Heart right ventricle (tissue), 16 donors: ENCODE data around the gene TSEN15. TPM values are rescaled to one million over a fixed set of nuclear protein-coding genes. Genes with fewer than 3 reads are reported as not detected.

ENCODE experiments used
- ATAC-seq, 8 donors: fragments of 200-7000 bp; cut with Tn5 transposase; one replicate each; pipeline ENCODE4 v1.9.1; 2020; ENCODE audit warnings: mild to moderate bottlenecking in 8 of 8, moderate library complexity in 8 of 8, moderate number of reproducible peaks in 1 of 8
- DNase-seq, 2 donors: peaks; one replicate each; pipeline ENCODE4 v3.0.0-alpha.2; 2020
- H3K27ac ChIP-seq, 10 donors: fragments of 200-600 bp; sonication (generic) in 2 of 10; one replicate each; pipeline versions ENCODE4 v1.5.0 to v1.8.0; 2020 to 2022; ENCODE audit warnings: mild to moderate bottlenecking in 3 of 10
- H3K27me3 ChIP-seq, 7 donors: fragments of 200-600 bp; one replicate each; pipeline ENCODE4 v1.8.0; 2021 to 2022; ENCODE audit warnings: mild to moderate bottlenecking in 2 of 7
- H3K36me3 ChIP-seq, 9 donors: fragments of 200-600 bp; sonication (generic) in 1 of 9; one replicate each; pipeline versions ENCODE4 v1.5.0 to v1.8.0; 2020 to 2022; ENCODE audit warnings: mild to moderate bottlenecking in 2 of 9
- H3K4me1 ChIP-seq, 9 donors: fragments of 200-600 bp; sonication (generic) in 1 of 9; one replicate each; pipeline versions ENCODE4 v1.5.0 to v1.8.0; 2020 to 2022; ENCODE audit warnings: mild to moderate bottlenecking in 4 of 9
- H3K4me3 ChIP-seq, 10 donors: fragments of 200-600 bp; sonication (generic) in 2 of 10; one replicate each; pipeline versions ENCODE4 v1.5.0 to v1.8.0; 2020 to 2022; ENCODE audit warnings: mild to moderate bottlenecking in 7 of 10, moderate library complexity in 2 of 10
- H3K9me3 ChIP-seq, 11 donors: fragments of 200-600 bp in 10 of 11; sonication (generic) in 2 of 11; one replicate each; pipeline versions ENCODE4 v1.5.0 to v1.8.0; 2013 to 2022; ENCODE audit warnings: mild to moderate bottlenecking in 2 of 11, control low read depth in 1 of 11, moderate library complexity in 1 of 11
- WGBS, 2 donors: extraction: QIAGEN DNeasy Blood & Tissue Kit; methylation state at CpG; one replicate each; pipeline ENCODE4 v1.1.7; 2013; ENCODE audit warnings: inconsistent platforms in 1 of 2; 5-methylcytosine and 5-hydroxymethylcytosine counted together
- intact Hi-C, 10 donors: fragments of 100-400 bp; cut with DNase I; formaldehyde crosslinking; loops; one replicate each; pipeline versions ENCODE4 v1.11.1 to v1.14.2; 2022
- polyA plus RNA-seq, 2 donors: library from polyadenylated mRNA; stranded (reverse); fragments of 200-250 nt; gene quantifications; one replicate each; pipeline ENCODE4 v1.2.3, GENCODE V29; 2013
- total RNA-seq, 10 donors: library from RNA; stranded (reverse); fragmentation: NEBNext Ultra II Directional in 3 of 10; extraction: Animal tissue kit (Norgen Biotek cat#: 25700) in 3 of 10; gene quantifications; one replicate each; pipeline versions ENCODE4 v1.2.1 to v1.2.4, GENCODE V29; 2021 to 2023
- TF ChIP-seq, protein P1 (sequence below), 9 donors: fragments of 200-600 bp; sonication (generic) in 2 of 9; IDR thresholded peaks; one replicate each; pipeline versions ENCODE4 v1.5.0 to v1.8.0; 2021 to 2022; ENCODE audit warnings: antibody characterized with exemption in 9 of 9, mild to moderate bottlenecking in 5 of 9, moderate library complexity in 1 of 9
- donor health status: Arrhythmogenic right ventricular cardiomyopathy.
- donor health status: ischemic (EF 13 %, LVEDD 7.1; RV severe dilation, severe dysfunction).
- donor health status: healthy with polysubstance abuse.
- donor health status: DM: no; HTN: yes; CAD: no.
- donor health status: DM: no; HTN: no; CAD: no.
- donor health status: ischemic (EF 25% LVEDD 6.9; RV normal size, moderate dysfunction).
- donor health status: ischemic (EF 25% LVEDD 5.7; RV mildly dilated, moderate dysfunction).
- donor health status: healthy.
- donor health status: DM: yes; HTN: yes; CAD: no.
- donor health status: Ischemic cardiomyopathy.
- donor health status: ischemic (EF 35%, LVEDD 5.7; RV mildly dilated, moderate dysfunction).
- donor health status: nonischemic (EF 11% LVEDD 7.7; RV severe dilation, severe dysfunction).
- donor health status: DM: yes; HTN: yes; CAD: no.
- donor health status: PGD.
- donor health status: ischemic (EF 29% LVEDD 5.4; RV normal size, mild dysfunction).
- donor health status: nonischemic (EF 23%, LVEDD 6.1; RV moderate dilation, normal function).

Gene TSEN15
- total and polyA plus RNA-seq, 12 donors: 19.3 to 31.1 (median 25.2) TPM

GRCh38 chr1:184074383-184074782 is 22.9 kb downstream of the TSEN15 start:
- no peaks in the 10 kb centered on the region for H3K27me3 ChIP-seq
- H3K27ac ChIP-seq: peak overlapping the region in 4 of 10 donors; percentile 2 to 69 (median 62)
- intact Hi-C loops: loop anchor here in 9 of 10 donors (2.0 to 10.0 kb wide), 9 partner anchors 148 to 620 kb away; partner anchors contain the start of gene C1orf21 (in 2 of the 9)
- peaks cover 0 to 27% (median 9%) of the 10 kb centered on the region in 9 donors for H3K4me1 ChIP-seq
- no peak overlapping the region for H3K4me3 ChIP-seq
- H3K9me3 ChIP-seq: peaks cover 0 to 7% (median 0%) of the 10 kb centered on the region in 11 donors
- no peak for ATAC-seq
- peaks cover 0 to 45% (median 9%) of the 10 kb centered on the region in 9 donors for H3K36me3 ChIP-seq
- no peak for DNase-seq
- TF ChIP-seq, protein P1, sequence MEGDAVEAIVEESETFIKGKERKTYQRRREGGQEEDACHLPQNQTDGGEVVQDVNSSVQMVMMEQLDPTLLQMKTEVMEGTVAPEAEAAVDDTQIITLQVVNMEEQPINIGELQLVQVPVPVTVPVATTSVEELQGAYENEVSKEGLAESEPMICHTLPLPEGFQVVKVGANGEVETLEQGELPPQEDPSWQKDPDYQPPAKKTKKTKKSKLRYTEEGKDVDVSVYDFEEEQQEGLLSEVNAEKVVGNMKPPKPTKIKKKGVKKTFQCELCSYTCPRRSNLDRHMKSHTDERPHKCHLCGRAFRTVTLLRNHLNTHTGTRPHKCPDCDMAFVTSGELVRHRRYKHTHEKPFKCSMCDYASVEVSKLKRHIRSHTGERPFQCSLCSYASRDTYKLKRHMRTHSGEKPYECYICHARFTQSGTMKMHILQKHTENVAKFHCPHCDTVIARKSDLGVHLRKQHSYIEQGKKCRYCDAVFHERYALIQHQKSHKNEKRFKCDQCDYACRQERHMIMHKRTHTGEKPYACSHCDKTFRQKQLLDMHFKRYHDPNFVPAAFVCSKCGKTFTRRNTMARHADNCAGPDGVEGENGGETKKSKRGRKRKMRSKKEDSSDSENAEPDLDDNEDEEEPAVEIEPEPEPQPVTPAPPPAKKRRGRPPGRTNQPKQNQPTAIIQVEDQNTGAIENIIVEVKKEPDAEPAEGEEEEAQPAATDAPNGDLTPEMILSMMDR (IDR thresholded peaks at IDR 0.05): no peak
- WGBS, 2 donors: 88 to 96% methylated on average over 2 of the region's 2 CpGs

DNA sequence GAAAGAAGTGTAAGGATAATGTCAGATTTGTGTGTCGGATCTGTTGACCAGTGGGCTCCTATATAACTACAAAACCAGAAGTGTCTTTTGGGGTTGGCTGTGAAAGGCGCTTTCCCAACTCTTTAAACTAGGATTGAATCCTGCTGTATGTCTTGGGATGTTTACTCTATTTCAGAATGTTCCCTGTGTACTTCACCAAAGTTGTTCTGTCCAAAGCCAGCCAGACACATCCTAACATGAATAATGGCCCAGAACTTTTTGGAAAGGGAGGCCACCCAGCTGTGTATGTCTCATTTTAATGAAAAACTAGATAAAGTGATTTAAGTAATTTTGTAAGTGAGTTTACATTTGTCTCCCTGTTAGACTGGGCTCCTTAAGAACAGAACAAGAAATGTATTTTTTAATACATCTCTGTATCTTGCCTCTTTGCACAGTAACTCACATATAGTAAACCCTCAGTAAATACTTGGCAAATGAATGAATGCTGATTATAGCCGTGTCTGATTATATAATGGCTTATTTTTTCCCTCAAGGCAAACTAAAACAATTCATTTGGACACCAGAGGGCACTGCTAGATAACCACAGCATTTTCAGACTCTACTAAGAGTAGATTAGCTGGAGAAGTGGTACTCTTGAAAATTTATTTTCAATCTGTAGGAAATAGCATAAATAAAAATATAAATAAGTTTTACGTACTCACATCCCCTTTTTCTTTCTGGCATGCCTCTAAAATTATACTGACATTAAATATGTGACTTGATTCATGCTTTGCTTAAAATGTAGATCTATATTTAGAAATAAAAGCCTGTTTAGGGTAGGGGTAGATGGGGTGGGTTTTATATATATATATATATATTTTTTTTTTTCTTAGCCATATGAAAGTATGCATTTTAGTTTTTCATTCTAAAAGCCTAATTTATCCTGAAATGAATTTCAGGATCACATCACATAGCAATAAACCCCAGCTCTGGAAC is 23.8 kb downstream of the TSEN15 start:
- WGBS, 2 donors: 39 to 43% methylated on average over 4 of the region's 4 CpGs
- Histone ChIP-seq H3K9me3 (peaks cover 0 to 7% (median 0%) of the 10 kb centered on the region in 11 donors), H3K27me3 (no peaks in the 10 kb centered on the region), H3K27ac (peak overlapping the region in 7 of 10 donors; percentile 2 to 69 (median 46)), H3K4me1 (peaks cover 0 to 29% (median 9%) of the 10 kb centered on the region in 9 donors), H3K36me3 (peaks cover 0 to 35% (median 9%) of the 10 kb centered on the region in 9 donors), H3K4me3 (no peak overlapping the region)
- DNase-seq (peak in 1 of 2 donors; percentile 67), ATAC-seq (peak; percentile 65 to 91 (median 84))
- TF ChIP-seq, protein P1 (IDR thresholded peaks at IDR 0.05): peak; percentile 55 to 91 (median 79)
- intact Hi-C loops: loop anchor here (1.0 to 10.0 kb wide), 16 partner anchors 147 to 619 kb away; partner anchors contain the start of gene C1orf21 (in 2 of the 10)

- intact Hi-C loops: loop anchor here (2.0 to 10.0 kb wide), 12 partner anchors 144 to 616 kb away; partner anchors contain the start of gene C1orf21 (in 2 of the 10)
- H3K27ac ChIP-seq: peak overlapping the region in 2 of 10 donors; percentile 54 to 57
- H3K36me3 ChIP-seq: peaks cover 0 to 5% (median 0%) of the 10 kb centered on the region in 9 donors
- WGBS, 2 donors: 20 to 23% methylated on average over 2 of the region's 2 CpGs
- TF ChIP-seq, protein P1 (IDR thresholded peaks at IDR 0.05): no peak
- H3K4me3 ChIP-seq: no peak overlapping the region
- H3K4me1 ChIP-seq: peaks cover 0 to 29% (median 9%) of the 10 kb centered on the region in 9 donors
- H3K9me3 ChIP-seq: peaks cover 0 to 7% (median 0%) of the 10 kb centered on the region in 11 donors
- ATAC-seq (peak in 4 of 8 donors; percentile 24 to 59 (median 52)), DNase-seq (no peak)
- H3K27me3 ChIP-seq: no peaks in the 10 kb centered on the region
Observed at GRCh38 chr1:184078564-184079249, 27.2 kb downstream of the TSEN15 start.

DNA sequence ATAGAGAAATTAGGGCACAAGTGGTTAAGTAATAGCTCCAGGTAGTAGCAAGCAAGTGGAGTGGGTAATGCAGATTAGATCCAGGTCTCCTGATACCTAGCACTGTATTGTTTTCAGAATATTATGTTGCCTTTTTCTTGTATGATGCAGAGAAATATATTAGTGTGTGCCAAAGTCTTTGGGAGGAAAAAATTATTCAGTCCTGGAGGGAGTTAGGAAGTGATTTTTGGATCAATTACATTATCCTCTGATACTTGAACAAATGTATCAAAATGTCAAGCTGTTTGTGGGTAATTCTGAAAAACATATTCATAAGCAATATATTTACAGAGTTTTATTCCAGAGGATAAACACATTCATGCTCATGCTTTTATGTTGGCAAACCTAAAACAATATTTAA is 28.8 kb downstream of the TSEN15 start:
- TF ChIP-seq, protein P1 (IDR thresholded peaks at IDR 0.05): no peak
- Histone ChIP-seq H3K4me1 (peaks cover 0 to 24% (median 6%) of the 10 kb centered on the region in 9 donors), H3K36me3 (no peaks in the 10 kb centered on the region), H3K9me3 (peaks cover 0 to 7% (median 0%) of the 10 kb centered on the region in 11 donors), H3K27ac (no peak overlapping the region), H3K27me3 (no peaks in the 10 kb centered on the region), H3K4me3 (no peak overlapping the region)
- no peak for DNase-seq
- ATAC-seq: no peak
- intact Hi-C loops: loop anchor here in 2 of 10 donors (10.0 kb wide), 2 partner anchors 484 to 584 kb away; no protein-coding TSS in a partner anchor
